Skeletal muscle tissue (tissue), 4 donors: ENCODE data around the gene SPATA46. TPM values are rescaled to one million over a fixed set of nuclear protein-coding genes. Genes with fewer than 3 reads are reported as not detected.
"Not testable (repeated sequence)": the region's sequence is repeated elsewhere in the genome, so short reads cannot be mapped to it uniquely, and the experiment has no call there.

ENCODE experiments used
- H3K27ac ChIP-seq: one replicate; pipeline ENCODE4 v1.7.0; 2013; ENCODE audit warnings: mild to moderate bottlenecking, low read depth, low read length, inconsistent platforms
- H3K27me3 ChIP-seq, 3 donors: one replicate each; pipeline ENCODE4 v1.7.0; 2013; ENCODE audit warnings: low read length in 3 of 3; ENCODE audit not compliant: control insufficient read depth in 3 of 3, insufficient read depth in 3 of 3
- H3K36me3 ChIP-seq, 3 donors: one replicate each; pipeline ENCODE4 v1.7.0; 2013; ENCODE audit warnings: low read length in 3 of 3; ENCODE audit not compliant: control insufficient read depth in 3 of 3, insufficient read depth in 3 of 3
- H3K4me1 ChIP-seq, 3 donors: one replicate each; pipeline ENCODE4 v1.7.0; 2013; ENCODE audit warnings: low read length in 3 of 3, mild to moderate bottlenecking in 3 of 3; ENCODE audit not compliant: control insufficient read depth in 3 of 3, insufficient read depth in 3 of 3
- H3K4me3 ChIP-seq, 3 donors: one replicate each; pipeline ENCODE4 v1.7.0; 2013; ENCODE audit warnings: low read length in 3 of 3
- H3K9ac ChIP-seq, 3 donors: one replicate each; pipeline ENCODE4 v1.7.0; 2013; ENCODE audit warnings: low read length in 3 of 3, mild to moderate bottlenecking in 3 of 3, moderate library complexity in 2 of 3, low read depth in 1 of 3
- H3K9me3 ChIP-seq, 3 donors: one replicate each; pipeline ENCODE4 v1.7.0; 2013; ENCODE audit warnings: low read length in 3 of 3; ENCODE audit not compliant: control insufficient read depth in 3 of 3
- total RNA-seq: library from RNA; depleted of rRNA; stranded (reverse); fragments of >200 nt; gene quantifications from one replicate; pipeline ENCODE4 v1.2.3, GENCODE V29; 2014
- donor health status: Osteomylitis.

SPATA46 gene
- total RNA-seq, result not detected

DNA sequence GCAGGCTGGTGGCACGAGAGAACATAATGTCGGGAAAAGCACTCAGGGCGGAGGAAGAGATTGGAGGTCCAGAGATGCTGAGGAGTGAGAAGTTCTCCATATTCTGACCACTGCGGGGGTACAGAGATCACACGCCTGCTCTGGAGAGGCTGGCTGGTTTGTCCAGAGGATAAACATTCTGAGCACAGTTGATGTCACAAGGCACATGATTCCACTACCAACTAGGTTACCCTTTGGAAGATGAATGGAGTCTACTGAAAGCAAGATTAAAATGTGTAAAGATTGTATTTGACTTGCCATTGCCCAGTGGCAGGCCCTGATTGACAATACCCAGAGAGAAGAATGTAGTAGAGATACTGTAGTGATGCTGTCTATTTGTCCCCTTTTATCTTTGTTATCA is at the start of gene SPATA46:
TSS of gene SPATA46 (minus strand) at position 164 of the 400 bp plus-strand sequence. CDS start at position 100, 64 bp downstream.
- Histone ChIP-seq H3K27me3 (no peaks in the 10 kb centered on the region), H3K9me3 (no peaks in the 10 kb centered on the region), H3K36me3 (no peaks in the 10 kb centered on the region), H3K27ac (no peak within 1 kb of the TSS), H3K9ac (no peak within 1 kb of the TSS), H3K4me3 (no peak within 1 kb of the TSS), H3K4me1 (no peaks in the 10 kb centered on the region)

DNA sequence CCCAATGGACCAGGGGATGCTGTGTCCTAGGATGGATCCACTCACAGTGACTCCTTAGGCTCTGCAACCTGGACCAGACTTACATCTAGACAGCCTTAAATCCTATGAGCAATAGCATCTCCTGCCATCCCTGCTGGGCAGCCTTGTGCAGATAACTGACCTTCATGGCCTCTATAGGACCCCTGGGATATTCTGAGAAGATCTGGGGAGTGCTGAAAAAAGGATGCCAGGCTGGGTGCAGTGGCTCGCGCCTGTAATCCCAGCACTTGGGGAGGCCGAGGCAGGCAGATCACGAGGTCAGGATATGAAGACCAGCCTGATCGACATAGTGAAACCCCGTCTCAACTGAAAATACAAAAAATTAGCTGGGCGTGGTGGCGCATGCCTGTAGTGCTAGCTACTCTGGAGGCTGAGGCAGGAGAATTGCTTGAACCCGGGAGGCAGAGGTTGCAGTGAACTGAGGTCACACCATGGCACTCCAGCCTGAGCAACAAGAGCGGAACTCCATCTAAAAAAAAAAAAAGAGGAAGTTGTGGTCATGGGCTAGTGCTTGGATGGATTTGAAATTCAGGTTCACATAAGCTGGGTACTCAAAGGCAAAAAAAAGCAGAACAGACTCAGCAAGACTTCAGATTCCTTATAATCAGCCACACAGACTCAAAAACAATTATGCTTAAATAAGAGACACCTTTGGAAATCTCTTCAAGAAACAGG is 46.2 kb upstream of the SPATA46 start:
- no peak overlapping the region for H3K9ac ChIP-seq
- H3K4me1 ChIP-seq, result no peaks in the 10 kb centered on the region
- H3K36me3 ChIP-seq, result no peaks in the 10 kb centered on the region

GRCh38 chr1:162421258-162422164 is 44.9 kb upstream of the SPATA46 start:
- no peaks in the 10 kb centered on the region for H3K36me3 ChIP-seq
- no peaks in the 10 kb centered on the region for H3K4me1 ChIP-seq
- no peaks in the 10 kb centered on the region for H3K27me3 ChIP-seq
- H3K9me3 ChIP-seq, result peaks cover 0 to 2% (median 0%) of the 10 kb centered on the region in 3 donors
- H3K4me3 ChIP-seq, result no peak overlapping the region
- H3K27ac ChIP-seq, result no peak overlapping the region
- no peak overlapping the region for H3K9ac ChIP-seq

More for the DNA sequence above, 46.2 kb upstream of the SPATA46 start:
- no peaks in the 10 kb centered on the region for H3K27me3 ChIP-seq
- no peak overlapping the region for H3K4me3 ChIP-seq
- peaks cover 0 to 2% (median 0%) of the 10 kb centered on the region in 3 donors for H3K9me3 ChIP-seq
- no peak overlapping the region for H3K27ac ChIP-seq

DNA sequence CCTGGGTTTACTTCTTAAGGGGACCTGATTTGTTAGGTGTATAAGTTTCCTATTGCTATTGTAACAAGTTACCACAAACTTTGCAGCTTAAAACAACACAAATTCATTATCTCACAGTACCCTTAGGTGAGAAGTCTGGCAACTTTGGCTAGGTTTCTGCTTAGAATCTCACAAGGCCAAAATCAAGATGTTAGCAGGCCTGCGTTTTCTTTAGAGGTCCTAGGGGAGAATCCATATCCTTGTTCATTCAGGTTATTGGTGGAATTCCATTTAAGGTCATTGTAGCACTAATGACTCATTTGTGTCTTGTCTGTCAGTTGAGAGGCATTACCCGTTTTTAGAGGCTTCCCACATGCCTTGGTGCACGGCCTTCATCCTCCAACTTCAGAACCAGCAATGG is 43.5 kb upstream of the SPATA46 start:
- Histone ChIP-seq H3K27ac (no peak overlapping the region), H3K4me3 (no peak overlapping the region), H3K4me1 (no peaks in the 10 kb centered on the region), H3K36me3 (no peaks in the 10 kb centered on the region), H3K9ac (no peak overlapping the region), H3K27me3 (no peaks in the 10 kb centered on the region), H3K9me3 (peaks cover 0 to 2% (median 0%) of the 10 kb centered on the region in 3 donors)

DNA sequence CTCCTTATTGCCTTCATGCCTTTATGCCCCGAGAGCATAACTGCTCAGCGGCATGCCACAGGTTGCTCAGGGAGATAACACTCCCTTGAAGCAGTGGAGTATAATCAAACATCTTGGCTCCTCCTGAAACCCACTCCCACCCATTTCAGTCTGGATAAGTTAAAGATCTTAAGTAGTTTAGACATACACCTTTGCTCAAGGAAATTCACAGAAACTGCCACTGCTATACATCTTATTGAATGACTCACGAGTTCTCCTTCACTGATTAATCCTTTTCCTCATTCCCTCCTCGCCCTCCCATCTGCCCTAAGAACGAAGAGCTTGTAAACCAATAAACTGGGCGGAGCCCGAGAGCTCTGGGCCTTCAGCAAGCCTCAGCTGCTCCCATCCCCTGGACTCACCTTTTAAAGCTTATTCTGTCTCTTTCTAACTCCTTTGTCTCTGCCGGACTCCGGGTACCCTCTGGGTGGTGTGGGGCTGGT is 42.8 kb upstream of the SPATA46 start:
- not testable (repeated sequence) for H3K36me3 ChIP-seq, H3K27me3 ChIP-seq, H3K9ac ChIP-seq, H3K9me3 ChIP-seq, H3K4me3 ChIP-seq, H3K27ac ChIP-seq, H3K4me1 ChIP-seq

DNA sequence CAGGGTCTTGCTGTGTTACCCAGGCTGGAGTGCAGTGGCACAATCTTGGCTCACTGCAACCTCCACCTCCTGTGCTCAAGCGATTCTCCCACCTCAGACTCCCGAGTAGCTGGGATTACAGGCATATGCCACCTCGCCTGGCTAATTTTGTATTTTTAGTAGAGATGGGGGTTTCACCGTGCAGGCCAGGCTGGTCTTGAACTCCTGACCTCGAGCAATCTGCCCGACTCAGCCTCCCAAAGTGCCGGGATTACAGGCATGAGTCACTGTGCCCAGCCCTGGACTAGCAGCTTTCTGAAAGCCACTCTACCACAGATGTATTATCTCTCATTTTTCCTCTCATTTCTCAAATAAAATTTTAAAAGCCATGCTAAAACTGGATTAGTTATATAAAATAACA is 41.9 kb upstream of the SPATA46 start:
- not testable (repeated sequence) for H3K9ac ChIP-seq, H3K27ac ChIP-seq, H3K27me3 ChIP-seq, H3K36me3 ChIP-seq, H3K9me3 ChIP-seq, H3K4me1 ChIP-seq, H3K4me3 ChIP-seq

DNA sequence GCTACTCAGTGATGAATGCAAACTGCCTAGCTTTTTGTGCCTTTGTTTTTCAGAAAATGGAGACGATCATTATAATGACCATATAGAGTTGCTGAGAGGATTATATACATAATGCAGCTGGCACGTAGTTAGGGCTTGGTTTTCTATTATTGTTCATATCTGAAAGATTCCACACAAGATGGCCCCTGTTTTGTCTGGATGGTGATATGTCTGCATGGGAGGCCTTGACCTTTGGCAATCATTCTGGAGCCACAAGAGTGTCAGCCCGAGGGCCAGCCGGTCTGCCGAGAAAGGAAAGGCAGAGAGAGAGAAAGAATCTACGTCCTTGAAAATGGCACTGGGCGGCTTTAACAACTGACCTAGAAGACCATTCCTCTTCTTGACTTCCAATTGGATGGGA is 41.0 kb upstream of the SPATA46 start:
- H3K4me3 ChIP-seq, result no peak overlapping the region
- H3K27ac ChIP-seq, result no peak overlapping the region
- H3K27me3 ChIP-seq, result no peaks in the 10 kb centered on the region
- no peaks in the 10 kb centered on the region for H3K4me1 ChIP-seq
- no peaks in the 10 kb centered on the region for H3K9me3 ChIP-seq
- H3K9ac ChIP-seq, result no peak overlapping the region
- H3K36me3 ChIP-seq, result no peaks in the 10 kb centered on the region

GRCh38 chr1:162416909-162417308 is 40.3 kb upstream of the SPATA46 start:
- H3K27me3 ChIP-seq, result peaks cover 0 to under 1% (median 0%) of the 10 kb centered on the region in 3 donors
- no peaks in the 10 kb centered on the region for H3K36me3 ChIP-seq
- no peak overlapping the region for H3K4me3 ChIP-seq
- no peaks in the 10 kb centered on the region for H3K4me1 ChIP-seq
- H3K27ac ChIP-seq, result no peak overlapping the region
- no peak overlapping the region for H3K9ac ChIP-seq
- H3K9me3 ChIP-seq, result no peaks in the 10 kb centered on the region

- H3K9ac ChIP-seq, result no peak overlapping the region
Observed at GRCh38 chr1:162416215-162416614, 39.6 kb upstream of the SPATA46 start.

DNA sequence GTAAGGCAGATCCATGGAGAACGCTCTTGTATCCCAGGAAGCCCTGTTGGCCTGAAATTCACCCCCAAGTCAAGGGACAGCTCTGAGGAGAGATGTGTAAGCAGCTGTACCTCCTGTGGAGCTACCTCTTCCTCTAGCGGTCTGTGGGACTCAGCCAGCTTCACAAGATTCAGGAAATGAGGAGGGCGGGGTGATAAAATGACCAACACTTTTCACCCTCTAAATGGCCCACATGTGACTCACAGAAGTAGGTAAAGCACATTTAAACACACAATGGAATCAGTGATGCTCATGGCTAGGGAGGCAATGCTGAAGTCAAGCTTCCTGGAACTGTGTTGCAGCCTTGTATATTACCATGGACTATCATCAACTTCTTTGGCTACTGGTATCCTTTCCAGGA is 35.3 kb upstream of the SPATA46 start, which contains the start of gene SH2D1B:
TSS of gene SH2D1B (minus strand) at position 135 of the 400 bp plus-strand sequence. CDS start at position 15, 120 bp downstream.
- Histone ChIP-seq H3K27ac (no peak within 1 kb of the TSS), H3K27me3 (peaks cover 0 to 6% (median 0%) of the 10 kb centered on the region in 3 donors), H3K36me3 (no peaks in the 10 kb centered on the region), H3K4me1 (no peaks in the 10 kb centered on the region), H3K9me3 (no peaks in the 10 kb centered on the region), H3K9ac (no peak within 1 kb of the TSS), H3K4me3 (no peak within 1 kb of the TSS)

More at GRCh38 chr1:162416215-162416614, 39.6 kb upstream of the SPATA46 start:
- Histone ChIP-seq H3K36me3 (no peaks in the 10 kb centered on the region), H3K4me3 (no peak overlapping the region), H3K27ac (no peak overlapping the region), H3K4me1 (no peaks in the 10 kb centered on the region), H3K9me3 (no peaks in the 10 kb centered on the region), H3K27me3 (peaks cover 0 to 6% (median 0%) of the 10 kb centered on the region in 3 donors)
